Measurements from ENCODE around the gene PRPF40A. TPM values are rescaled to one million over a fixed set of nuclear protein-coding genes. Genes with fewer than 3 reads are reported as not detected.

PRPF40A gene
- total RNA-seq, 1 experiment from 2014 or later, result 127 TPM

DNA sequence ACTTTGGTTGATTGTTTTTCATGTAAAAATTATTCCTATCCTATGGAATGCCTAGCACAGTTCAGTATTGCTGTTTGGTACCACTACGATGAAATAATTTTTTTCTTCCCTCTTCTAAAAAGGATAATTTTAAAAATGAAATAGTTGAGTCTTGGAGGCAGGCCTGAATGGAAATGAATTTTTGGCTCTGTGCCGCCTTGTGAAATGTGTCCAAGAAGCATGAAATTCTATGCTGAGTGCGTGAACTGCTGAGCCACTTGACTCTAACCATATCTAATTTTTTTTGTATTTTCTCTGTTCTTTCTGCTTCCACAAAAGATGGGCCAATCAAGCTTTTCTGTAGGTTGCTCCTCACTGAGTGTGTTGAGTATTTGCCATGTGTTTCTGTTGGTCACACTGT, 95.0 kb downstream of the PRPF40A start:
- H3K9me3 ChIP-seq, result no peaks in the 10 kb centered on the region
- no TSS peak for BruUV-seq (replicated peaks)
- Mint-ChIP-seq H3K27ac (ENCODE audit: unreplicated experiment) (no peak overlapping the region), H3K36me3 (ENCODE audit: insufficient read depth, unreplicated experiment) (peaks cover 51% of the 10 kb centered on the region), H3K4me1 (ENCODE audit: low read depth, unreplicated experiment) (peaks cover 12% of the 10 kb centered on the region), H3K27me3 (ENCODE audit: insufficient read depth, unreplicated experiment) (no peaks in the 10 kb centered on the region), H3K9me3 (ENCODE audit: unreplicated experiment) (no peaks in the 10 kb centered on the region), H3K4me3 (ENCODE audit: unreplicated experiment) (no peak overlapping the region)
- intact Hi-C loops (cut with micrococcal nuclease; ENCODE audit: unreplicated experiment), result no loop called here
- H3K27me3 ChIP-seq (replicated peaks; ENCODE audit: control insufficient read depth, insufficient read depth, low read length), result no peaks in the 10 kb centered on the region
- H3K4me1 ChIP-seq, result peaks cover 7% of the 10 kb centered on the region
- ChIA-PET POLR2A (no interaction called here), CTCF (no interaction called here)
- H3K4me3 ChIP-seq (ENCODE audit: low read depth, low read length), result no peak overlapping the region
- DNase-seq, result no peak
- H3K36me3 ChIP-seq (ENCODE audit: control insufficient read depth, insufficient read depth, low read length), result peaks cover 3% of the 10 kb centered on the region
- TF ChIP-seq, protein P1, sequence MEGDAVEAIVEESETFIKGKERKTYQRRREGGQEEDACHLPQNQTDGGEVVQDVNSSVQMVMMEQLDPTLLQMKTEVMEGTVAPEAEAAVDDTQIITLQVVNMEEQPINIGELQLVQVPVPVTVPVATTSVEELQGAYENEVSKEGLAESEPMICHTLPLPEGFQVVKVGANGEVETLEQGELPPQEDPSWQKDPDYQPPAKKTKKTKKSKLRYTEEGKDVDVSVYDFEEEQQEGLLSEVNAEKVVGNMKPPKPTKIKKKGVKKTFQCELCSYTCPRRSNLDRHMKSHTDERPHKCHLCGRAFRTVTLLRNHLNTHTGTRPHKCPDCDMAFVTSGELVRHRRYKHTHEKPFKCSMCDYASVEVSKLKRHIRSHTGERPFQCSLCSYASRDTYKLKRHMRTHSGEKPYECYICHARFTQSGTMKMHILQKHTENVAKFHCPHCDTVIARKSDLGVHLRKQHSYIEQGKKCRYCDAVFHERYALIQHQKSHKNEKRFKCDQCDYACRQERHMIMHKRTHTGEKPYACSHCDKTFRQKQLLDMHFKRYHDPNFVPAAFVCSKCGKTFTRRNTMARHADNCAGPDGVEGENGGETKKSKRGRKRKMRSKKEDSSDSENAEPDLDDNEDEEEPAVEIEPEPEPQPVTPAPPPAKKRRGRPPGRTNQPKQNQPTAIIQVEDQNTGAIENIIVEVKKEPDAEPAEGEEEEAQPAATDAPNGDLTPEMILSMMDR (IDR thresholded peaks at IDR 0.05; ENCODE audit: insufficient read depth in 1 of 2, low read depth in 1 of 2, low read length in 1 of 2, severe bottlenecking in 1 of 2, unreplicated experiment in 1 of 2), result no peak

- Mint-ChIP-seq H3K9me3 (ENCODE audit: unreplicated experiment) (no peaks in the 10 kb centered on the region), H3K4me3 (ENCODE audit: unreplicated experiment) (no peak overlapping the region), H3K27ac (ENCODE audit: unreplicated experiment) (peak overlapping the region; percentile 29), H3K27me3 (ENCODE audit: insufficient read depth, unreplicated experiment) (no peaks in the 10 kb centered on the region), H3K36me3 (ENCODE audit: insufficient read depth, unreplicated experiment) (peaks cover 57% of the 10 kb centered on the region), H3K4me1 (ENCODE audit: low read depth, unreplicated experiment) (peaks cover 14% of the 10 kb centered on the region)
- intact Hi-C loops (cut with micrococcal nuclease; ENCODE audit: unreplicated experiment), result no loop called here
- Histone ChIP-seq H3K27me3 (replicated peaks; ENCODE audit: control insufficient read depth, insufficient read depth, low read length) (no peaks in the 10 kb centered on the region), H3K4me3 (ENCODE audit: low read depth, low read length) (no peak overlapping the region), H3K4me1 (peaks cover 9% of the 10 kb centered on the region), H3K9me3 (no peaks in the 10 kb centered on the region), H3K36me3 (ENCODE audit: control insufficient read depth, insufficient read depth, low read length) (peaks cover 3% of the 10 kb centered on the region)
- DNase-seq, result no peak
- ChIA-PET POLR2A (no interaction called here), CTCF (no interaction called here)
- TF ChIP-seq, protein P1 (IDR thresholded peaks at IDR 0.05; ENCODE audit: insufficient read depth in 1 of 2, low read depth in 1 of 2, low read length in 1 of 2, severe bottlenecking in 1 of 2, unreplicated experiment in 1 of 2), result no peak
- no TSS peak for BruUV-seq (replicated peaks)
These were observed 96.3 kb downstream of the PRPF40A start for GRCh38 chr2:152620985-152621384.

- ChIA-PET POLR2A (no interaction called here), CTCF (no interaction called here)
- DNase-seq, result no peak
- no peaks in the 10 kb centered on the region for H3K27me3 Mint-ChIP-seq (ENCODE audit: insufficient read depth, unreplicated experiment)
- H3K36me3 Mint-ChIP-seq (ENCODE audit: insufficient read depth, unreplicated experiment), result peaks cover 52% of the 10 kb centered on the region
- H3K9me3 Mint-ChIP-seq (ENCODE audit: unreplicated experiment), result no peaks in the 10 kb centered on the region
- Histone ChIP-seq H3K36me3 (ENCODE audit: control insufficient read depth, insufficient read depth, low read length) (peaks cover 3% of the 10 kb centered on the region), H3K9me3 (no peaks in the 10 kb centered on the region), H3K27me3 (replicated peaks; ENCODE audit: control insufficient read depth, insufficient read depth, low read length) (no peaks in the 10 kb centered on the region), H3K4me1 (peaks cover 17% of the 10 kb centered on the region), H3K4me3 (ENCODE audit: low read depth, low read length) (no peak overlapping the region)
- intact Hi-C loops (cut with micrococcal nuclease; ENCODE audit: unreplicated experiment), result no loop called here
- TF ChIP-seq, protein P1 (IDR thresholded peaks at IDR 0.05; ENCODE audit: insufficient read depth in 1 of 2, low read depth in 1 of 2, low read length in 1 of 2, severe bottlenecking in 1 of 2, unreplicated experiment in 1 of 2), result no peak
- no peak overlapping the region for H3K4me3 Mint-ChIP-seq (ENCODE audit: unreplicated experiment)
- no TSS peak for BruUV-seq (replicated peaks)
- H3K27ac Mint-ChIP-seq (ENCODE audit: unreplicated experiment), result no peak overlapping the region
- H3K4me1 Mint-ChIP-seq (ENCODE audit: low read depth, unreplicated experiment), result peaks cover 18% of the 10 kb centered on the region
These were observed 97.1 kb downstream of the PRPF40A start for GRCh38 chr2:152620208-152620607.
